HepG2 (cell line): ENCODE data around the gene ASXL1. TPM values are rescaled to one million over a fixed set of nuclear protein-coding genes. Genes with fewer than 3 reads are reported as not detected.

ENCODE experiments used
- ATF3 ChIP-seq: sonication (generic); formaldehyde crosslinking; IDR thresholded peaks from 2 replicates; pipeline ENCODE4 v1.4.0; 2020; ENCODE audit warnings: missing genetic modification reagents
- CEBPG ChIP-seq: IDR thresholded peaks from 2 replicates; pipeline ENCODE4 v1.6.1; 2016
- CREM ChIP-seq, 2 experiments: sonication (generic) in 1 of 2; formaldehyde crosslinking in 1 of 2; IDR thresholded peaks; 2 replicates each; pipeline versions ENCODE4 v1.4.0 to v1.6.1; 2016 to 2020; ENCODE audit warnings: antibody characterized with exemption in 1 of 2, mild to moderate bottlenecking in 1 of 2, missing genetic modification reagents in 1 of 2
- FLYWCH1 ChIP-seq: sonication (generic); formaldehyde crosslinking; IDR thresholded peaks from 2 replicates; pipeline ENCODE4 v1.8.1; 2023; ENCODE audit warnings: mild to moderate bottlenecking, missing genetic modification reagents
- FOSL2 ChIP-seq: sonication (generic); formaldehyde crosslinking; IDR thresholded peaks from 2 replicates; pipeline ENCODE4 v1.4.0; 2020; ENCODE audit warnings: missing genetic modification reagents
- IRF9 ChIP-seq: sonication (generic); formaldehyde crosslinking; IDR thresholded peaks from 2 replicates; pipeline ENCODE4 v1.8.0; 2022; ENCODE audit warnings: missing genetic modification reagents, mild to moderate bottlenecking, borderline replicate concordance
- KLF16 ChIP-seq, 2 experiments: sonication (generic) in 1 of 2; formaldehyde crosslinking in 1 of 2; IDR thresholded peaks; 2 replicates each; pipeline versions ENCODE4 v1.6.1 to v1.8.0; 2016 to 2023; ENCODE audit warnings: missing genetic modification reagents in 2 of 2, missing compliant biosample characterization in 1 of 2
- KLF6 ChIP-seq: IDR thresholded peaks from 2 replicates; pipeline ENCODE4 v1.8.0; 2016; ENCODE audit warnings: missing biosample characterization, missing genetic modification reagents
- MED13 ChIP-seq: sonication (generic); formaldehyde crosslinking; IDR thresholded peaks from 2 replicates; pipeline ENCODE4 v1.5.0; 2020; ENCODE audit warnings: missing genetic modification reagents
- PTBP1 ChIP-seq: fragments of 200-400 bp; formaldehyde crosslinking; IDR thresholded peaks from 2 replicates; pipeline ENCODE4 v1.6.1; 2018; ENCODE audit warnings: low read length, low read depth; ENCODE audit not compliant: poor library complexity, severe bottlenecking
- SAP130 ChIP-seq: IDR thresholded peaks from 2 replicates; pipeline ENCODE4 v1.6.1; 2016; ENCODE audit warnings: low read depth
- STAT5B ChIP-seq: sonication (generic); formaldehyde crosslinking; IDR thresholded peaks from 2 replicates; pipeline ENCODE4 v1.4.0; 2020; ENCODE audit warnings: missing genetic modification reagents
- XRCC5 ChIP-seq: fragments of 200-400 bp; formaldehyde crosslinking; optimal IDR thresholded peaks from 2 replicates; pipeline ENCODE3; 2017; ENCODE audit warnings: mild to moderate bottlenecking, low read length
- ZNF20 ChIP-seq: sonication (generic); formaldehyde crosslinking; IDR thresholded peaks from 2 replicates; pipeline ENCODE4 v1.4.0; 2020; ENCODE audit warnings: mild to moderate bottlenecking, moderate library complexity, missing genetic modification reagents
- ZNF33A ChIP-seq: sonication (generic); formaldehyde crosslinking; IDR thresholded peaks from 2 replicates; pipeline ENCODE4 v1.5.1; 2020; ENCODE audit warnings: missing genetic modification reagents, mild to moderate bottlenecking, moderate library complexity, borderline replicate concordance
- ZNF816 ChIP-seq: sonication (generic); formaldehyde crosslinking; IDR thresholded peaks from 2 replicates; pipeline ENCODE4 v1.8.0; 2022; ENCODE audit warnings: missing genetic modification reagents, mild to moderate bottlenecking, borderline replicate concordance
- polyA plus RNA-seq, 8 experiments: library from polyadenylated mRNA; depleted of rRNA in 3 of 8; stranded (reverse) in 7 of 8; unstranded in 1 of 8; fragments of >200 nt; fragmentation: Illumina TruSeq in 4 of 8; extraction: Trizol in 4 of 8; gene quantifications; 2 replicates each; pipeline versions ENCODE4 v1.2.1 to v1.2.3, GENCODE V29; 2011 to 2016; ENCODE audit warnings: low read depth in 4 of 8, missing spikeins in 1 of 8, mixed read lengths in 1 of 8; ENCODE audit not compliant: insufficient read depth in 1 of 8
- total RNA-seq, 5 experiments: library from RNA; depleted of rRNA; stranded (reverse); fragments of >200 nt; fragmentation: Illumina TruSeq; extraction: Trizol; gene quantifications; 2 replicates each; pipeline ENCODE4 v1.2.3, GENCODE V29; 2016; ENCODE audit warnings: low read depth in 1 of 5
- TF ChIP-seq, protein P1 (sequence below): IDR thresholded peaks from 2 replicates; pipeline ENCODE4 v1.4.0; 2020; ENCODE audit warnings: mild to moderate bottlenecking, missing genetic modification reagents
- TF ChIP-seq, protein P2 (sequence below): IDR thresholded peaks from 2 replicates; pipeline ENCODE4 v1.6.1; 2016; ENCODE audit warnings: control low read depth
- TF ChIP-seq, protein P3 (sequence below): sonication (generic); formaldehyde crosslinking; IDR thresholded peaks from 2 replicates; pipeline ENCODE4 v1.8.1; 2023; ENCODE audit warnings: mild to moderate bottlenecking, missing genetic modification reagents, borderline replicate concordance
- TF ChIP-seq, protein P4 (sequence below): sonication (generic); formaldehyde crosslinking; IDR thresholded peaks from 2 replicates; pipeline ENCODE4 v1.4.0; 2020; ENCODE audit warnings: missing genetic modification reagents

ASXL1 gene
- total and polyA plus RNA-seq, 2 of the 13 experiments (the other 11 are each of a cell fraction or from before 2014, with no cell fraction given): 62.1 to 74.8 TPM

DNA sequence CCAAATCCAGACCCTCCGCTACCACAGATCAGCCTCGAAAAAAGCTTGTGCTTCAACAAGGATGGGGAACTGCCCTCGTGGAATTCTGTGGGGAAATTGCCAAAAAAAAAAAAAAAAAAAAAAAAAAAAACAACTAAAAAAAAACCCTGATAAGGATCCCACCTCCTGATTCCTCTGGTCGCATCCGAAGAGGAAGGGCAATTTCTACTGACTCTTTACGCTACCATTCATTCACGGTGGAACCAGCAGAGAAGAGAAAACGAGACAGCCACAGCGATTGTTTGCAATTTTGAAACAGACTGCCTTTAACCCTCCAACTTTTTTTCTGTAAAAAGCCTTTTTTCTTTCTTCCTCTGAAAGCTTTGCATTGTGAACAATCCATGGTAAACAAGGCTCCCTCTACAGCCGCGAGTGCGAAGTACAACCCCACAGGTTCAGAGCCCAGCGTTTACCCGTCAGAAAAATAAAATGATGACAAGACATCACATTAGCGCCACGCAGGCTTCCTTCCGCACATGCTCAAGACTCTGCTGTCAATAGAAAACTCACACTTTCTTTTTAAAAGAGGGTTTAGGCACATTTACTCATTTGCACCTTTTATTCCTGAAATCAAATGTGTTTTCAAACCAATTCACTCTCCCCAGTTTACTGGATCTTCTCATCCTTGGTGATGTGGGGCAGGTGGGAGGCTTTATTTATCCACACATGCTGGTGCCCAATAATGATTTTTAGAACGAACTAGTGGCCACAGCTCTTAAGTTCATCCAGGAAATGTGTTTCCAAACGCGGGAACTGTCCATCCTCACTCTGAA is 127.0 kb downstream of the ASXL1 start (continued):
- TF ChIP-seq, protein P1, sequence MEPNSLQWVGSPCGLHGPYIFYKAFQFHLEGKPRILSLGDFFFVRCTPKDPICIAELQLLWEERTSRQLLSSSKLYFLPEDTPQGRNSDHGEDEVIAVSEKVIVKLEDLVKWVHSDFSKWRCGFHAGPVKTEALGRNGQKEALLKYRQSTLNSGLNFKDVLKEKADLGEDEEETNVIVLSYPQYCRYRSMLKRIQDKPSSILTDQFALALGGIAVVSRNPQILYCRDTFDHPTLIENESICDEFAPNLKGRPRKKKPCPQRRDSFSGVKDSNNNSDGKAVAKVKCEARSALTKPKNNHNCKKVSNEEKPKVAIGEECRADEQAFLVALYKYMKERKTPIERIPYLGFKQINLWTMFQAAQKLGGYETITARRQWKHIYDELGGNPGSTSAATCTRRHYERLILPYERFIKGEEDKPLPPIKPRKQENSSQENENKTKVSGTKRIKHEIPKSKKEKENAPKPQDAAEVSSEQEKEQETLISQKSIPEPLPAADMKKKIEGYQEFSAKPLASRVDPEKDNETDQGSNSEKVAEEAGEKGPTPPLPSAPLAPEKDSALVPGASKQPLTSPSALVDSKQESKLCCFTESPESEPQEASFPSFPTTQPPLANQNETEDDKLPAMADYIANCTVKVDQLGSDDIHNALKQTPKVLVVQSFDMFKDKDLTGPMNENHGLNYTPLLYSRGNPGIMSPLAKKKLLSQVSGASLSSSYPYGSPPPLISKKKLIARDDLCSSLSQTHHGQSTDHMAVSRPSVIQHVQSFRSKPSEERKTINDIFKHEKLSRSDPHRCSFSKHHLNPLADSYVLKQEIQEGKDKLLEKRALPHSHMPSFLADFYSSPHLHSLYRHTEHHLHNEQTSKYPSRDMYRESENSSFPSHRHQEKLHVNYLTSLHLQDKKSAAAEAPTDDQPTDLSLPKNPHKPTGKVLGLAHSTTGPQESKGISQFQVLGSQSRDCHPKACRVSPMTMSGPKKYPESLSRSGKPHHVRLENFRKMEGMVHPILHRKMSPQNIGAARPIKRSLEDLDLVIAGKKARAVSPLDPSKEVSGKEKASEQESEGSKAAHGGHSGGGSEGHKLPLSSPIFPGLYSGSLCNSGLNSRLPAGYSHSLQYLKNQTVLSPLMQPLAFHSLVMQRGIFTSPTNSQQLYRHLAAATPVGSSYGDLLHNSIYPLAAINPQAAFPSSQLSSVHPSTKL (CRISPR knock-in tag): peak; percentile 44
- TF ChIP-seq CREM (IDR thresholded peaks at IDR 0.05) (peak; percentile 49; the same call in 1 of the 2 replicates), CREM (CRISPR knock-in tag; IDR thresholded peaks at IDR 0.05) (no peak), XRCC5 (peak; percentile 83), SAP130 (CRISPR knock-in tag) (peak; percentile 74), ATF3 (CRISPR knock-in tag) (no peak), ZNF20 (no peak), FLYWCH1 (CRISPR knock-in tag) (peak; percentile 40; the same call in 1 of the 2 replicates), CEBPG (CRISPR knock-in tag) (peak; percentile 32; the same call in 1 of the 2 replicates), PTBP1 (peak; percentile 11), MED13 (CRISPR knock-in tag) (no peak), ZNF33A (0 out of 2 replicates have a peak, but pooled peaks have one; percentile 43), KLF6 (CRISPR knock-in tag) (peak; percentile 56), KLF16 (CRISPR knock-in tag; IDR thresholded peaks at IDR 0.05) (peak in 1 of 2 experiments; percentile 25; a peak in 1 of 4 replicates), IRF9 (CRISPR knock-in tag) (no peak), ZNF816 (CRISPR knock-in tag) (0 out of 2 replicates have a peak, but pooled peaks have one; percentile 42), STAT5B (CRISPR knock-in tag) (peak; percentile 22; the same call in 1 of the 2 replicates), FOSL2 (CRISPR knock-in tag) (peak; percentile 60)
- TF ChIP-seq, protein P2, sequence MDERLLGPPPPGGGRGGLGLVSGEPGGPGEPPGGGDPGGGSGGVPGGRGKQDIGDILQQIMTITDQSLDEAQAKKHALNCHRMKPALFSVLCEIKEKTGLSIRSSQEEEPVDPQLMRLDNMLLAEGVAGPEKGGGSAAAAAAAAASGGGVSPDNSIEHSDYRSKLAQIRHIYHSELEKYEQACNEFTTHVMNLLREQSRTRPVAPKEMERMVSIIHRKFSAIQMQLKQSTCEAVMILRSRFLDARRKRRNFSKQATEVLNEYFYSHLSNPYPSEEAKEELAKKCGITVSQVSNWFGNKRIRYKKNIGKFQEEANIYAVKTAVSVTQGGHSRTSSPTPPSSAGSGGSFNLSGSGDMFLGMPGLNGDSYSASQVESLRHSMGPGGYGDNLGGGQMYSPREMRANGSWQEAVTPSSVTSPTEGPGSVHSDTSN (CRISPR knock-in tag): 0 out of 2 replicates have a peak, but pooled peaks have one; percentile 14
- TF ChIP-seq, protein P3, sequence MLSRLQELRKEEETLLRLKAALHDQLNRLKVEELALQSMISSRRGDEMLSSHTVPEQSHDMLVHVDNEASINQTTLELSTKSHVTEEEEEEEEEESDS (CRISPR knock-in tag): no peak
- TF ChIP-seq, protein P4, sequence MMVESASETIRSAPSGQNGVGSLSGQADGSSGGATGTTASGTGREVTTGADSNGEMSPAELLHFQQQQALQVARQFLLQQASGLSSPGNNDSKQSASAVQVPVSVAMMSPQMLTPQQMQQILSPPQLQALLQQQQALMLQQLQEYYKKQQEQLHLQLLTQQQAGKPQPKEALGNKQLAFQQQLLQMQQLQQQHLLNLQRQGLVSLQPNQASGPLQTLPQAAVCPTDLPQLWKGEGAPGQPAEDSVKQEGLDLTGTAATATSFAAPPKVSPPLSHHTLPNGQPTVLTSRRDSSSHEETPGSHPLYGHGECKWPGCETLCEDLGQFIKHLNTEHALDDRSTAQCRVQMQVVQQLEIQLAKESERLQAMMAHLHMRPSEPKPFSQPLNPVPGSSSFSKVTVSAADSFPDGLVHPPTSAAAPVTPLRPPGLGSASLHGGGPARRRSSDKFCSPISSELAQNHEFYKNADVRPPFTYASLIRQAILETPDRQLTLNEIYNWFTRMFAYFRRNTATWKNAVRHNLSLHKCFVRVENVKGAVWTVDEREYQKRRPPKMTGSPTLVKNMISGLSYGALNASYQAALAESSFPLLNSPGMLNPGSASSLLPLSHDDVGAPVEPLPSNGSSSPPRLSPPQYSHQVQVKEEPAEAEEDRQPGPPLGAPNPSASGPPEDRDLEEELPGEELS: peak; percentile 23; the same call in 1 of the 2 replicates
